Measurements from ENCODE around the gene TTK.

Gene TTK

GRCh38 chr6:80004173-80005072 is at the start of gene TTK:
TTK (plus strand) TSS chr6:80004649; CDS start chr6:80005844, 1,195 bp downstream.
- DNase-seq = peak; percentile 90

GRCh38 chr6:79954849-79955248 is 49.6 kb upstream of the TTK start:
- no peak for DNase-seq

- no peak for DNase-seq
Observed at GRCh38 chr6:79964607-79965081, 39.8 kb upstream of the TTK start.

- DNase-seq = no peak
Observed at GRCh38 chr6:79967178-79967577, 37.3 kb upstream of the TTK start.

GRCh38 chr6:79969784-79970183 is 34.7 kb upstream of the TTK start:
- no peak for DNase-seq

- no peak for DNase-seq
Observed at GRCh38 chr6:79971193-79971592, 33.3 kb upstream of the TTK start.

GRCh38 chr6:79981652-79982051 is 22.8 kb upstream of the TTK start:
- no peak for DNase-seq

GRCh38 chr6:79984261-79984660 is 20.2 kb upstream of the TTK start:
- DNase-seq = no peak

GRCh38 chr6:79985128-79985527 is 19.3 kb upstream of the TTK start:
- DNase-seq = no peak

- no peak for DNase-seq
Observed at GRCh38 chr6:79989641-79990040, 14.8 kb upstream of the TTK start.

GRCh38 chr6:79993012-79993910 is 11.2 kb upstream of the TTK start:
- DNase-seq = no peak

GRCh38 chr6:79993911-79994309 is 10.5 kb upstream of the TTK start:
- DNase-seq = no peak

- DNase-seq = no peak
Observed at GRCh38 chr6:79997728-79998127, 6.7 kb upstream of the TTK start.

GRCh38 chr6:80001337-80001736 is 3.1 kb upstream of the TTK start:
- DNase-seq = no peak

GRCh38 chr6:80003826-80004172 is 650 bp upstream of the TTK start:
- no peak for DNase-seq

- no peak for DNase-seq
Observed at GRCh38 chr6:80005406-80005805, 957 bp downstream of the TTK start.

GRCh38 chr6:80006541-80006940 is 2.1 kb downstream of the TTK start:
- DNase-seq = no peak

GRCh38 chr6:80009531-80009930 is 5.1 kb downstream of the TTK start:
- DNase-seq = no peak

GRCh38 chr6:80010288-80010687 is 5.8 kb downstream of the TTK start:
- no peak for DNase-seq

GRCh38 chr6:80015839-80016435 is 11.5 kb downstream of the TTK start:
- DNase-seq = no peak

- no peak for DNase-seq
Observed at GRCh38 chr6:80020381-80021120, 16.1 kb downstream of the TTK start.

GRCh38 chr6:80021131-80021530 is 16.7 kb downstream of the TTK start:
- DNase-seq = no peak

GRCh38 chr6:80021591-80021990 is 17.1 kb downstream of the TTK start:
- DNase-seq = no peak
